GM23248 (cell line): Measurements from ENCODE around the gene CTNNA2. TPM values are rescaled to one million over a fixed set of nuclear protein-coding genes. Genes with fewer than 3 reads are reported as not detected.

Source experiments
- DNase-seq: peaks from one replicate; pipeline ENCODE4 v3.0.0-alpha.2; 2015
- H2AFZ ChIP-seq: fragments of 200-600 bp; sonication (generic); 2 replicates; pipeline ENCODE4 v1.6.1; 2016; ENCODE audit warnings: antibody characterized with exemption
- H3F3A ChIP-seq: fragments of 200-600 bp; sonication (generic); 2 replicates; pipeline ENCODE4 v1.6.1; 2016; ENCODE audit warnings: mild to moderate bottlenecking, antibody characterized with exemption, mixed run types; ENCODE audit not compliant: insufficient read depth
- H3K27ac ChIP-seq: fragments of 200-600 bp; sonication (generic); 2 replicates; pipeline ENCODE4 v1.5.1; 2016; ENCODE audit warnings: mild to moderate bottlenecking
- H3K27me3 ChIP-seq: fragments of 200-600 bp; sonication (generic); replicated peaks from 2 replicates; pipeline ENCODE4 v1.6.1; 2016; ENCODE audit warnings: mild to moderate bottlenecking; ENCODE audit not compliant: insufficient read depth
- H3K36me3 ChIP-seq: fragments of 200-600 bp; sonication (generic); 2 replicates; pipeline ENCODE4 v1.6.1; 2016; ENCODE audit warnings: low read depth, mild to moderate bottlenecking
- H3K4me1 ChIP-seq: fragments of 200-600 bp; sonication (generic); 2 replicates; pipeline ENCODE4 v1.6.1; 2016; ENCODE audit warnings: mild to moderate bottlenecking; ENCODE audit not compliant: insufficient read depth
- H3K4me2 ChIP-seq: fragments of 200-600 bp; sonication (generic); one replicate; pipeline ENCODE4 v1.6.1; 2016; ENCODE audit warnings: mild to moderate bottlenecking; ENCODE audit not compliant: unreplicated experiment
- H3K4me3 ChIP-seq: fragments of 200-600 bp; sonication (generic); 2 replicates; pipeline ENCODE4 v1.5.1; 2016; ENCODE audit warnings: mild to moderate bottlenecking
- H3K79me2 ChIP-seq: fragments of 200-600 bp; sonication (generic); 2 replicates; pipeline ENCODE4 v1.6.1; 2016; ENCODE audit warnings: mild to moderate bottlenecking; ENCODE audit not compliant: insufficient read depth
- H3K9ac ChIP-seq: fragments of 200-600 bp; sonication (generic); 2 replicates; pipeline ENCODE4 v1.6.1; 2016; ENCODE audit warnings: mild to moderate bottlenecking
- H3K9me2 ChIP-seq: fragments of 200-600 bp; sonication (generic); 2 replicates; pipeline ENCODE4 v1.6.1; 2016; ENCODE audit warnings: mixed run types, mild to moderate bottlenecking, moderate library complexity; ENCODE audit not compliant: insufficient read depth
- H3K9me3 ChIP-seq: fragments of 200-600 bp; sonication (generic); one replicate; pipeline ENCODE4 v1.6.1; 2017; ENCODE audit warnings: low read depth
- H4K20me1 ChIP-seq: fragments of 200-600 bp; sonication (generic); 2 replicates; pipeline ENCODE4 v1.6.0; 2016; ENCODE audit not compliant: insufficient read depth
- EZH2 ChIP-seq: fragments of 200-600 bp; sonication (generic); IDR thresholded peaks from 2 replicates; pipeline ENCODE4 v1.6.1; 2018; ENCODE audit warnings: antibody characterized with exemption, mild to moderate bottlenecking; ENCODE audit not compliant: insufficient read depth, poor library complexity, severe bottlenecking
- EZH2phosphoT487 ChIP-seq: fragments of 200-600 bp; sonication (generic); IDR thresholded peaks from 2 replicates; pipeline ENCODE4 v1.6.1; 2018; ENCODE audit warnings: antibody characterized with exemption, moderate library complexity, mild to moderate bottlenecking, low read depth; ENCODE audit not compliant: insufficient read depth
- WGBS, 2 experiments: methylation state at CpG; one replicate each; pipeline ENCODE4 v1.1.6; 2015 to 2017; ENCODE audit warnings: low lambda C conversion rate in 2 of 2, low coverage in 1 of 2; ENCODE audit errors: missing lambda C conversion rate in 2 of 2; 5-methylcytosine and 5-hydroxymethylcytosine counted together
- in situ Hi-C: fragments of 300-500 bp; cut with MboI; formaldehyde crosslinking; loops from 2 replicates; pipeline ENCODE4 v1.15.0; 2020
- polyA plus RNA-seq: library from polyadenylated mRNA; unstranded; fragments of >200 nt; fragmentation: Nextera tagmentation; extraction: Ambion mirVana; gene quantifications from 2 replicates; pipeline ENCODE4 v1.2.1, GENCODE V29; 2016
- total RNA-seq: library from RNA; depleted of rRNA; stranded (reverse); fragments of >200 nt; shearing (Covaris generic); gene quantifications from 2 replicates; pipeline ENCODE4 v1.2.3, GENCODE V29; 2014

CTNNA2 gene
- total and polyA plus RNA-seq, 2 experiments from 2014 or later = not detected

GRCh38 chr2:80147690-80148089, 634.8 kb downstream of the CTNNA2 start:
- H3K9ac ChIP-seq = no peak overlapping the region
- DNase-seq = no peak
- H3K79me2 ChIP-seq = no peaks in the 10 kb centered on the region
- no peak overlapping the region for H3K4me2 ChIP-seq
- H4K20me1 ChIP-seq = no peaks in the 10 kb centered on the region
- no peaks in the 10 kb centered on the region for H3F3A ChIP-seq
- in situ Hi-C loops = no loop called here
- TF ChIP-seq EZH2 (no peak), EZH2phosphoT487 (no peak)
- WGBS, 2 experiments = 27 to 29% methylated on average over 3 of the region's 3 CpGs
- H3K27ac ChIP-seq = no peak overlapping the region
- H2AFZ ChIP-seq = no peak overlapping the region
- no peaks in the 10 kb centered on the region for H3K9me2 ChIP-seq
- no peaks in the 10 kb centered on the region for H3K9me3 ChIP-seq
- H3K4me1 ChIP-seq = no peaks in the 10 kb centered on the region
- H3K4me3 ChIP-seq = no peak overlapping the region
- no peaks in the 10 kb centered on the region for H3K27me3 ChIP-seq
- no peaks in the 10 kb centered on the region for H3K36me3 ChIP-seq

- H4K20me1 ChIP-seq = no peaks in the 10 kb centered on the region
- H3K4me2 ChIP-seq = no peak overlapping the region
- TF ChIP-seq EZH2phosphoT487 (no peak), EZH2 (no peak)
- DNase-seq = no peak
- no peaks in the 10 kb centered on the region for H3K9me2 ChIP-seq
- no peaks in the 10 kb centered on the region for H3K4me1 ChIP-seq
- H3K27ac ChIP-seq = no peak overlapping the region
- in situ Hi-C loops = no loop called here
- no peaks in the 10 kb centered on the region for H3K36me3 ChIP-seq
- H2AFZ ChIP-seq = no peak overlapping the region
- H3F3A ChIP-seq = no peaks in the 10 kb centered on the region
- WGBS, 2 experiments = 41 to 52% methylated on average over 2 of the region's 2 CpGs
- no peak overlapping the region for H3K9ac ChIP-seq
- H3K4me3 ChIP-seq = no peak overlapping the region
- no peaks in the 10 kb centered on the region for H3K27me3 ChIP-seq
- no peaks in the 10 kb centered on the region for H3K9me3 ChIP-seq
- no peaks in the 10 kb centered on the region for H3K79me2 ChIP-seq
Measured at GRCh38 chr2:80148906-80149305, 636.1 kb downstream of the CTNNA2 start.

- Histone ChIP-seq H3K36me3 (no peaks in the 10 kb centered on the region), H3K9ac (no peak overlapping the region), H3K4me3 (no peak overlapping the region), H3K4me1 (no peaks in the 10 kb centered on the region), H3K9me3 (no peaks in the 10 kb centered on the region), H3K9me2 (no peaks in the 10 kb centered on the region), H3K27ac (no peak overlapping the region), H3K27me3 (no peaks in the 10 kb centered on the region), H2AFZ (no peak overlapping the region), H3F3A (no peaks in the 10 kb centered on the region), H3K79me2 (no peaks in the 10 kb centered on the region), H4K20me1 (no peaks in the 10 kb centered on the region), H3K4me2 (no peak overlapping the region)
- WGBS, 2 experiments = 29 to 50% methylated on average over 1 of the region's 1 CpG
- in situ Hi-C loops = no loop called here
- TF ChIP-seq EZH2 (no peak), EZH2phosphoT487 (no peak)
- no peak for DNase-seq
Measured at GRCh38 chr2:80149991-80150390, 637.1 kb downstream of the CTNNA2 start.

- Histone ChIP-seq H4K20me1 (no peaks in the 10 kb centered on the region), H3K9me2 (no peaks in the 10 kb centered on the region), H3K36me3 (no peaks in the 10 kb centered on the region), H3K27me3 (no peaks in the 10 kb centered on the region), H3F3A (no peaks in the 10 kb centered on the region), H2AFZ (no peak overlapping the region), H3K4me2 (no peak overlapping the region), H3K79me2 (no peaks in the 10 kb centered on the region), H3K4me1 (no peaks in the 10 kb centered on the region), H3K9me3 (no peaks in the 10 kb centered on the region), H3K9ac (no peak overlapping the region), H3K4me3 (no peak overlapping the region), H3K27ac (no peak overlapping the region)
- no peak for TF ChIP-seq EZH2phosphoT487
- TF ChIP-seq EZH2 = no peak
- DNase-seq = no peak
- in situ Hi-C loops = no loop called here
Measured at GRCh38 chr2:80151248-80151647, 638.4 kb downstream of the CTNNA2 start.

- no peaks in the 10 kb centered on the region for H4K20me1 ChIP-seq
- WGBS, 2 experiments = 24 to 29% methylated on average over 3 of the region's 3 CpGs
- no peaks in the 10 kb centered on the region for H3K9me3 ChIP-seq
- H3F3A ChIP-seq = no peaks in the 10 kb centered on the region
- no peak overlapping the region for H3K27ac ChIP-seq
- no peaks in the 10 kb centered on the region for H3K9me2 ChIP-seq
- no peaks in the 10 kb centered on the region for H3K27me3 ChIP-seq
- no peak for DNase-seq
- no peaks in the 10 kb centered on the region for H3K36me3 ChIP-seq
- no peaks in the 10 kb centered on the region for H3K79me2 ChIP-seq
- TF ChIP-seq EZH2 = no peak
- TF ChIP-seq EZH2phosphoT487 = no peak
- no peaks in the 10 kb centered on the region for H3K4me1 ChIP-seq
- H3K9ac ChIP-seq = no peak overlapping the region
- no peak overlapping the region for H2AFZ ChIP-seq
- in situ Hi-C loops = no loop called here
- no peak overlapping the region for H3K4me2 ChIP-seq
- no peak overlapping the region for H3K4me3 ChIP-seq
Measured at GRCh38 chr2:80151651-80152050, 638.8 kb downstream of the CTNNA2 start.
